SK-N-SH treated with all-trans-retinoic acid at 6 μM for 48 hours (cell line): ENCODE measurements around the gene EML6.

Experiments
- ARNTL ChIP-seq: fragments of 450-650 bp; formaldehyde crosslinking; IDR thresholded peaks from 2 replicates; pipeline ENCODE4 v1.5.0; 2020; ENCODE audit warnings: low read depth, mild to moderate bottlenecking, moderate library complexity, borderline replicate concordance
- CSDC2 ChIP-seq: fragments of 250-450 bp; sonication (Bioruptor Pico); IDR thresholded peaks from 2 replicates; pipeline ENCODE4 v1.5.0; 2020; ENCODE audit warnings: mild to moderate bottlenecking, moderate library complexity
- GLIS3 ChIP-seq: fragments of 250-450 bp; sonication (Bioruptor Pico); IDR thresholded peaks from 2 replicates; pipeline ENCODE4 v1.5.0; 2020; ENCODE audit warnings: mild to moderate bottlenecking, moderate library complexity
- ISL1 ChIP-seq: fragments of 250-450 bp; sonication (Bioruptor Pico); IDR thresholded peaks from 2 replicates; pipeline ENCODE4 v2.1.2; 2022; ENCODE audit warnings: mild to moderate bottlenecking, moderate library complexity
- RARB ChIP-seq: fragments of 250-450 bp; sonication (Bioruptor Pico); IDR thresholded peaks from 2 replicates; pipeline ENCODE4 v1.8.0; 2021; ENCODE audit warnings: mild to moderate bottlenecking, moderate library complexity
- TCF4 ChIP-seq: fragments of 250-450 bp; sonication (Bioruptor Pico); IDR thresholded peaks from 2 replicates; pipeline ENCODE4 v1.8.0; 2021; ENCODE audit warnings: mild to moderate bottlenecking, moderate library complexity, borderline replicate concordance
- TOX ChIP-seq: fragments of 250-450 bp; sonication (Bioruptor Pico); IDR thresholded peaks from 2 replicates; pipeline ENCODE4 v1.8.0; 2021; ENCODE audit warnings: mild to moderate bottlenecking, moderate library complexity, borderline replicate concordance
- ZFP3 ChIP-seq: fragments of 250-450 bp; sonication (Bioruptor Pico); IDR thresholded peaks from 2 replicates; pipeline ENCODE4 v1.5.0; 2020; ENCODE audit warnings: mild to moderate bottlenecking, moderate library complexity
- ZNF8 ChIP-seq: fragments of 450-650 bp; formaldehyde crosslinking; IDR thresholded peaks from 2 replicates; pipeline ENCODE4 v1.5.0; 2020; ENCODE audit warnings: mild to moderate bottlenecking, moderate library complexity
- TF ChIP-seq, protein P1 (sequence below): fragments of 250-450 bp; sonication (Bioruptor Pico); IDR thresholded peaks from 2 replicates; pipeline ENCODE4 v1.5.1; 2020; ENCODE audit warnings: low read depth, mild to moderate bottlenecking, moderate library complexity

DNA sequence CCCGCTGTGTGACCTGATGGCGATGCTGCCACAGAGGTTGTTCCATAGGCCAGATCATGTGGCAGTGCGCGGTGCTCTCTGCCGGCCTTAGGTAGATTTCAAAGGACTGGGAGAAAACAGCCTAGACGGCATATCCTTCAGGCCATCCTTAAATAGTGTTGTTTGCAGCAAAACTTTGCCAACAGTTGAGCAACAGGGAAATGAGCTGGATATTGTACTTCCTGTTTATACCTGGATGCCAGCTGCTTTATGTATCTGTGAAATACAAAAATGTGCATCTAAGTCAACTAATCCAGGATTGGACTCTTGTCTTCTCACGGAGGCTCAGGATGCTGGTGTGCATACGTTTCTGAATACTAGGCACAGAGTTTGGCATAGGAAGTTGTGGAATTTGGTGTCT is 107.1 kb downstream of the EML6 start:
- TF ChIP-seq TOX (CRISPR knock-in tag) (no peak), TCF4 (no peak), GLIS3 (no peak), ZNF8 (CRISPR knock-in tag) (no peak), RARB (CRISPR knock-in tag) (no peak), ARNTL (CRISPR knock-in tag) (no peak), CSDC2 (CRISPR knock-in tag) (no peak), ZFP3 (CRISPR knock-in tag) (no peak), ISL1 (CRISPR knock-in tag) (no peak)
- TF ChIP-seq, protein P1, sequence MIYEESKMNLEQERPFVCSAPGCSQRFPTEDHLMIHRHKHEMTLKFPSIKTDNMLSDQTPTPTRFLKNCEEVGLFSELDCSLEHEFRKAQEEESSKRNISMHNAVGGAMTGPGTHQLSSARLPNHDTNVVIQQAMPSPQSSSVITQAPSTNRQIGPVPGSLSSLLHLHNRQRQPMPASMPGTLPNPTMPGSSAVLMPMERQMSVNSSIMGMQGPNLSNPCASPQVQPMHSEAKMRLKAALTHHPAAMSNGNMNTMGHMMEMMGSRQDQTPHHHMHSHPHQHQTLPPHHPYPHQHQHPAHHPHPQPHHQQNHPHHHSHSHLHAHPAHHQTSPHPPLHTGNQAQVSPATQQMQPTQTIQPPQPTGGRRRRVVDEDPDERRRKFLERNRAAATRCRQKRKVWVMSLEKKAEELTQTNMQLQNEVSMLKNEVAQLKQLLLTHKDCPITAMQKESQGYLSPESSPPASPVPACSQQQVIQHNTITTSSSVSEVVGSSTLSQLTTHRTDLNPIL (CRISPR knock-in tag) = no peak
